Glomerular visceral epithelial cell (primary cell): ENCODE results near the gene COX8A.

Experiments used
- DNase-seq: peaks from one replicate; pipeline ENCODE4 v3.0.0-alpha.2; 2016; ENCODE audit errors: extremely low spot score

The COX8A gene

DNA sequence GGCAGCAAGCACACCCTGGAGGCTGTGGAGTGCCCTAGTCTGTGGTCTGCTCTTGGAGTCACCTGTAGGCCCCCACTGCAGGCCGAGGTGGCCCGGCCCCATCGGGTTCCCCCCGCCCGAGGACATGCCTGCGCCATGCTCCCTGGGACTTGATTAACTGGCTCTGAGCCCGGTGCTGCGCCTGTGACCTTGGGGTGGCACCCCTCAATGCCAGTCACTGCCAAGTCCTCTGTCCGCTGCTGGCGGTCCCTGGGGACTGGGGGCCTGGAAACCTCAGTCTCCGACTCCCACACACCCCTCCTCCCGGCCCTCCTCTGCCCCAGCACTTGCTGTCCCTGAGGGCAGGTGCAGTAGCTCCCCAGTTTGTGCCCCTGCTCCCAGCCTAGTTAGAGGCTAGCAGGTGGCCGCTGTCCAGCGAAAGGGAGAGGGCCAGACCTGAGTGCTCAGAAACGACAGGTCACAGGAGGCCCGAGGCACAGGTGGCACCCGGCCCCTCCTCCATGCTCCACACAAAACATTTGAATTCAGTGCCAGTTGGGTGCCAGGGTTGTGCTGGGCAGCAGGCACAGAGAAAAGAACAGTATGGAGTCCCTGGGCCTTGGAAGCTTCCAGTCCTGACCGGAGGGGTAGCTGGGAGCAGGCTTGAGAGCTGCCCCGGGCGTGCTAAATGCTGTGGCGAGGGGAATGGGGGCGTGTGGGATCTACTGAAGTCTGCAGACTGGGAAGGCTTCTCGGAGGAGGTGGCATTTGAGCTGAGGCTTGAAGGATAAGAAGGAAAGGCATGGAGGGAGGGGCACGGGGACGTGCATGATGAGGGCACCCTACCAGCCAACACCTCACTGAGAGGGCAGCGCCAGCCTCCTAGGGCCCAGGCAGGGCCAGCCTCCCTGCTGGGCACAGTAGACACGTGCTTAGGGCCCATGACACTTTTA is 45.0 kb downstream of the COX8A start:
- DNase-seq, result no peak

DNA sequence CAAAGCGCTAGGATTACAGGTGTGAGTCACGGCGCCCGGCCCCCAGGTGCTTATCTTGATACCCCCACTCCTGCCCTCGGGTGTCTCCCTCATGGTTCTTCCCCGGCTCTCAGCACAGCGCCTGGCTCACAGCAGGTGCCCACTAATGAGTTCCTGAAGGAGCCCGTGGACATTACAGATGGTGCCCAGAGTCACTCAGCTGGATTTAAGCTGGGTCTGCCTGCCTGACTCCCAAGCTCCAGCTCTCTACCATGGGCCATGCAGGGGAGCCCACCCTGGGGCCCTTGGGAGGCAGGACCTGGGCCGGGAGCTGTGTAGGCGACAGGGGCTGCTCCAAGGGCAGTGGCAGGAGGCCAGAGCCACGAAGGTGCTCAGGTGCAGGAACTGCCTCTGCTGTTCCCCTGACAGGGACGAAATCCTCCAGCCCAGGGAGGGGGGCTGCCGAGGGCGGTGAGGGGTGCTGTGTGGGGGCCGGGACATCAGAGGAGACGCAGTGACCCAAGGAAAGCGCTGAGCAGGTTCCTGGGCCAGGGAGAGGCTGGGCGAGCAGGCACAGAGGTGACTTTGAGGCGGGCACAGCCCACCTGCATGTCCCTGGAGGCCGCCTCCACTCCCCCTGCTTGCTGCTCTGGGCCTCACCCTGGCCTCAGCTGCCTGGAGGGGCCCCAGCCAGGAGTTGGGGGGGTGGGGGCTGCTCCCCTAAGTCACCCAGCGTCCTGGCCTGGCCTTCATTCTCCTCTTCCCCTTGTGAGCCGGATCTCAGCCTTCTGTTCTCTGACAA is 46.7 kb downstream of the COX8A start:
- DNase-seq, result no peak

DNA sequence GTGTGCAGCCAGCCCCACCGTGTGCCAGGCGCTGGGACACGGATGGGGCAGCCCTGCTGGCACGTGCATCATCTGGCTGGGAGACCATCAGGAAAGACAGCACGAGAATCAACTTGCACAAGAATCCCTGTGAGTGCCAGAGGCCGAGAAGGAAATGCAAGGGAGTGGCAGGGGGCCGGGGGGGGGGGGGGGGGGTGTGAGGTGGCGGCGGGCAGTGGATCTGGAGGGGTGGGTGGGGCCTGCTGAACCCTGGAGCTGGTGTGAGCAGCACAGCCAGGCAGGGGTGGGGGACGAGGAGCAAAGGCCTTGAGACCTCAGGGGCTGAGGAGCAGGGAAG is 47.3 kb downstream of the COX8A start:
- no peak for DNase-seq

DNA sequence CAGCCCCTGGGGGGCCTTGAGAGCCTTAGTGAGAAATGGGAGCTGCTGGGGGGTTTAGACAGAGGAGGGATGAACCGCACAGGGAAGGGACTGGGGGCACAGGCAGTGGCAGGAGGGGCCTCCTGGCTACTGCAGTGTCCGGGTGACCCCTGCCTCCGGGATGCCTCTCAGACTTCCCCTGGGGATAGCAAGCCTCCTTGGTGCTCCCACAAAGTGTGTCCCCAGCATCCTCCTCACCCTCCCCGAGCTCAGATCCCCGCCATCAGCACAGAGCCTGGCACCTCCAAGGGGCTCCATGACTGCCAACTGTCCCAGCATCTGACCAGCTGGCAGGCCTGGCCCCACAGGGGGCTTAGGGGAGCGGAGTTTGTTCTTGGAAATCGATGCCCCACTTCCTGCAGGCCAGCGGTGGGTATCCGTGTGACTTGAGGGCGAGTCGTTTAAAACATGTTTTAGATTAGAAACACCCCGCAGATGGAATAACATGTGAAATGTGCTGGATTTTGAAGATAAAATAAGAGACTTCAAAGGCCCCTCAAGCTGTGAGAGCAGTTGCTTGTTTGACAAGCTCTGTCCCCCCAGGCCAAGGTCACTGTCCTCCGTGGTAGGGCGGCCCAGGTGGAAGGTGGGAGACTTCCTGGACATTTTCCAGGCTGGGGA is 47.8 kb downstream of the COX8A start:
- no peak for DNase-seq

DNA sequence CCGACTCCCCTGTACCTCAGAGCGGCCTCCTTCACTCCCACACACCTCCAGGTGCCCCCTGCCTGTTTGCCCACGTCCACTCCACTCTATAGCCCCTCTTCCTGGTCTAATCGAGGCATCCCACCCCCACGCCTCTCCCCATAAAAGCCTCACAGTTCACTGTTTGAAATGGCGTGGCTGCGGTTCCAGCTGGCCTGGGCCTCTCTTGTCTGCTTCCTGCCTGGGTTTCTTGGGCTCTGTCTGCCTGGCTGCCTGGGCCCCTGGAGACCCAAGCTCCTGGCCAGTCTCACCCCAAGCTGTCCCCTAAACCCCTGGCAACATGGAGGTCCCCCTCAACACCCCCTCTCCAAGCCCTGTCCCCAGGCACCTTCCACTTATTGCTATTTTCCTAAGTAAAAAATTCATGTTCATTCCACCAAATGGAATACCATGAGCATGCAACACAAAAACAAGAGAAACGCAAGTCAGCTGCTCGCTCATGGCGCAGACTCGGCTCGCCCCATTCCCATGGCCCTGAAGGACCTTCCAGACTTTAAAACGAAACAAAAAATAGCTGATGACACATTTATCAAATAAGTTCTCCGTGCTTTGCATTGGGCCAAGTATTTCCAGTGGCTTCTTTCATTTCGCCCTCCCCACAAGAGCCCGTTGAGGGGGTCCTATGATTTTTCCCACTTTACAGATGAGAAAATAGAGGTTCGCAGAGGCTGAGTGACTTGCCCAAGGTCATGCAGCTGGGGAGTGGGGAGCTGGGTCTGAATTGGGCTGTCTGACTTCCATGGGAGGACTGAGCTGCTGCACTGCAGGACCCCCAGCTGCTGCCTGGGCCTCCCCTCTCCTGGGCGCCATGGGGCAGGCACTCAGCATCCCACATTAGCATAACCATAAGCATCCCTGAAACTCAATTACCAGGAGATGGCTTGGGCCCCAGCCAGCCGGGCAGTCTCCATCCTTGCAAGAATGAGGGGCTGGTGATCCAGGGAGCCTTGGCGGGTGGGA is 49.6 kb downstream of the COX8A start:
- DNase-seq, result no peak

DNA sequence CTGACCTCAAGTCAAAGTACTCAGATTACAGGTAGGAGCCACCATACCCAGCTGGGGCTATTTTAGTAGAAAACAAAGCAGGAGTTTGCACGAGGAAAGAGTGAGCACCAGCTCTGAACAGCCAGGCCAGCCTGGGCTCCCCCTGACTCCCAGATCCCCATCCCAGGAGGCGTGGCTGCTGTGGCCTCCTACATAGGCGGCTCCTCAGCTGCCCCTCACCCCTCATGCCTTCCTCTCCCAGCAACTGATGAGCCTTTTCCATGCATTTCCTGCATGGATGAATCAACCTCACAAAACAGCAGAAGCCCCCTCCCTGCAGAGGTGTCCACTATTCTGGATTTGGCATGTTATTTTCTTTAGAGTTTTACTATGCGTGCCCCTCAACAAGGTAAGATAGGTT is 50.8 kb downstream of the COX8A start:
- no peak for DNase-seq
